Activated naive CD8-positive, alpha-beta T cell (primary cell): ENCODE results near the gene NINJ1.
"Not testable (repeated sequence)": the region's sequence is repeated elsewhere in the genome, so short reads cannot be mapped to it uniquely, and the experiment has no call there.

Experiments
- H3K27ac Mint-ChIP-seq: one replicate; pipeline ENCODE4 v1.8.0; 2021; ENCODE audit warnings: mixed read lengths
- H3K27me3 Mint-ChIP-seq: one replicate; pipeline ENCODE4 v1.8.0; 2021; ENCODE audit warnings: mixed read lengths
- H3K36me3 Mint-ChIP-seq: one replicate; pipeline ENCODE4 v1.8.0; 2021; ENCODE audit warnings: mixed read lengths
- H3K4me1 Mint-ChIP-seq: one replicate; pipeline ENCODE4 v1.8.0; 2021; ENCODE audit warnings: low read depth, mixed read lengths
- H3K4me3 Mint-ChIP-seq: one replicate; pipeline ENCODE4 v1.8.0; 2021; ENCODE audit warnings: mild to moderate bottlenecking, mixed read lengths
- H3K9me3 Mint-ChIP-seq: one replicate; pipeline ENCODE4 v1.8.0; 2021; ENCODE audit warnings: low read depth, mixed read lengths

The NINJ1 gene

DNA sequence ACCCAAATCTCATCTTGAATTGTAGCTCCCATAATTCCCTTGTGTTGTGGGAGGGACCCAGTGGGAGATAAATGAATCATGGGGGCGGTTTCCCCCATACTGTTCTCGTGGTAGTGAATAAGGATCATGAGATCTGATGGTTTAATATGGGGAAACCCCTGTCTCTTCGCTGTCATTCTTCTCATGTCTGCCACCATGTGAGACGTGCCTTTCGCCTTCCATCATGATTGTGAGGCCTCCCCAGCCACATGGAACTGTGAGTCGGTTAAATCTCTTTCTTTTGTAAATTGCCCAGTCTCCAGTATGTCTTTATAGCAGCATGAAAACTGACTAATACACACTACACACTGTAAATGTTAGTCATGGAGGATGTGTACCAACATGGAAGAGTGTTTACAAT lies 12.6 kb upstream of the NINJ1 start:
- H3K27me3 Mint-ChIP-seq = not testable (repeated sequence)
- peaks cover 10% of the 10 kb centered on the region for H3K9me3 Mint-ChIP-seq
- peak overlapping the region; percentile 90 for H3K27ac Mint-ChIP-seq
- H3K36me3 Mint-ChIP-seq = peaks cover 10% of the 10 kb centered on the region
- peak overlapping the region; percentile 56 for H3K4me3 Mint-ChIP-seq
- H3K4me1 Mint-ChIP-seq = peaks cover 62% of the 10 kb centered on the region

DNA sequence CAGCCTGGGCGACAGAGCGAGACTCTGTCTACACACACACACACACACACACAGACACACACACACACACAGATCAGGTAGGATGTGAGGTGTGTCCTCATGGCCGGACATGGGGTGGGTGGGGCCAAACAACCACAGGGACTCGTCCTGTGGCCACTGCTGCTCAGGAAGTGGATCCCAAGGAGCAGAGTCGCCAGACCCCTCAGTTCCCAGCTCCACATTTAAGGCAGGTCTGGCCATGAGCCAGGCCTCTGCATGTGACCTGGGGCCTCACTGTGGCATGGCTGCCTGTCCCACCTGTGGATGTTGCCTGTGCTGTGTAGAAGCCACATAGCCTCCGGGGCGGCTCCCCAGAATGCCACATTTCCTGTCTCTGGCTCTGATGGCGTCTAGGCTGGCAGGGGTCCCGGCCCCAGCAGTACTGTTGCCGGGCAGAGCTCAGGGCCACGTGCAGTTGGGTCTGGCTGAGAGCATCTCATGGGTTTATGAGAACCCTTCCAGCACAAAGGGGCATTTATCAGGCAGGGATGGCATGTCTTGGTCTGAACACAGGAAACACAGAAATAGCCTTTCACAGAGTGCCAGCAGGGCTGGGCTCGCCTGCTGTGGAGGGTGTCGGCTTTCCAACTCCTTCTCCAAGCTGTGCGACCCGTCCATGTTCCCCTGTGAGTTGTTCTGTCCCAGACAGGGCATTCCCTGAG lies 9.9 kb upstream of the NINJ1 start:
- Mint-ChIP-seq H3K9me3 (peaks cover 10% of the 10 kb centered on the region), H3K27ac (peak overlapping the region; percentile 88), H3K36me3 (peaks cover 10% of the 10 kb centered on the region), H3K4me1 (peaks cover 63% of the 10 kb centered on the region), H3K27me3 (no peaks in the 10 kb centered on the region), H3K4me3 (peak overlapping the region; percentile 52)

- H3K27ac Mint-ChIP-seq = no peak overlapping the region
- H3K4me3 Mint-ChIP-seq = no peak overlapping the region
- no peaks in the 10 kb centered on the region for H3K27me3 Mint-ChIP-seq
- H3K36me3 Mint-ChIP-seq = peaks cover 7% of the 10 kb centered on the region
- H3K9me3 Mint-ChIP-seq = peaks cover 9% of the 10 kb centered on the region
- peaks cover 59% of the 10 kb centered on the region for H3K4me1 Mint-ChIP-seq
These were observed 7.9 kb upstream of the NINJ1 start for GRCh38 chr9:93141771-93142483.

GRCh38 chr9:93139365-93140182 lies 5.5 kb upstream of the NINJ1 start:
- Mint-ChIP-seq H3K9me3 (no peaks in the 10 kb centered on the region), H3K4me3 (no peak overlapping the region), H3K4me1 (peaks cover 57% of the 10 kb centered on the region)

DNA sequence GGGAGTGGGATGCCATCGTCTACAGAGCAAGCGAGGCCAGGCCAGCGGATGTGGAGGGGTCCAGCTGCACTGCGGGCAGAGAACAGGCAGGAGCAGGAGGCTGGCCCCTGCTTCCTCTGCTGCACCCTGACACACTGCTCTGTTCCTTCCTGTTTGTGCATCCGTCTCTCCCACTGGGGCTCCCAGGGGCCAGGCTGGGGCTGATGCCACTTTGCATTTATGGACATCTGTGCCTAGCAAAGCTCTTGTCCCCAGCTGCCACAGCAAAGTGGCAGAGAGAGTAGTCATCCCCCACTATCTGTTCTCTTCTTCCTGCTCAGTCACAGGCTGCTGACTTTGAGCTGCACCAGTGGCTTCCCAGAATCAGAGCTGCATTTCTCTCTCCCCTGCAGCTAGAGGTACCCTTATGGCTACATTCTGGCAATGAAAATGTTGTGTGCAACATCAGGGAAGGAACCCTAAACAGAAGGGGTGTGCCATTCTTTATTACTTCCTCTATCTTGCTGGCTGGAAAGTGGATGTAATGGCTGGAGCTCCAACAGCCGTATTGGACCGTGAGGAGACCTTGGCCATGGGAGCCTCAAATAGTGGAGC lies 4.2 kb upstream of the NINJ1 start:
- Mint-ChIP-seq H3K4me1 (peaks cover 46% of the 10 kb centered on the region), H3K27me3 (no peaks in the 10 kb centered on the region), H3K4me3 (no peak overlapping the region), H3K27ac (peak overlapping the region; percentile 38), H3K36me3 (no peaks in the 10 kb centered on the region), H3K9me3 (no peaks in the 10 kb centered on the region)

More at GRCh38 chr9:93139365-93140182, 5.5 kb upstream of the NINJ1 start:
- no peak overlapping the region for H3K27ac Mint-ChIP-seq
- H3K27me3 Mint-ChIP-seq = no peaks in the 10 kb centered on the region
- H3K36me3 Mint-ChIP-seq = no peaks in the 10 kb centered on the region

GRCh38 chr9:93137362-93137761 lies 3.3 kb upstream of the NINJ1 start:
- no peaks in the 10 kb centered on the region for H3K9me3 Mint-ChIP-seq
- H3K27ac Mint-ChIP-seq = no peak overlapping the region
- no peaks in the 10 kb centered on the region for H3K27me3 Mint-ChIP-seq
- no peaks in the 10 kb centered on the region for H3K36me3 Mint-ChIP-seq
- H3K4me1 Mint-ChIP-seq = peaks cover 51% of the 10 kb centered on the region
- no peak overlapping the region for H3K4me3 Mint-ChIP-seq

GRCh38 chr9:93136011-93136440 lies 2.0 kb upstream of the NINJ1 start:
- Mint-ChIP-seq H3K9me3 (no peaks in the 10 kb centered on the region), H3K36me3 (no peaks in the 10 kb centered on the region), H3K4me3 (no peak overlapping the region), H3K4me1 (peaks cover 58% of the 10 kb centered on the region), H3K27me3 (no peaks in the 10 kb centered on the region), H3K27ac (no peak overlapping the region)

GRCh38 chr9:93134740-93135444 lies 841 bp upstream of the NINJ1 start:
- H3K27me3 Mint-ChIP-seq = no peaks in the 10 kb centered on the region
- H3K36me3 Mint-ChIP-seq = no peaks in the 10 kb centered on the region
- H3K27ac Mint-ChIP-seq = peak overlapping the region; percentile 91
- peaks cover 56% of the 10 kb centered on the region for H3K4me1 Mint-ChIP-seq
- H3K9me3 Mint-ChIP-seq = no peaks in the 10 kb centered on the region
- H3K4me3 Mint-ChIP-seq = peak overlapping the region; percentile 88

DNA sequence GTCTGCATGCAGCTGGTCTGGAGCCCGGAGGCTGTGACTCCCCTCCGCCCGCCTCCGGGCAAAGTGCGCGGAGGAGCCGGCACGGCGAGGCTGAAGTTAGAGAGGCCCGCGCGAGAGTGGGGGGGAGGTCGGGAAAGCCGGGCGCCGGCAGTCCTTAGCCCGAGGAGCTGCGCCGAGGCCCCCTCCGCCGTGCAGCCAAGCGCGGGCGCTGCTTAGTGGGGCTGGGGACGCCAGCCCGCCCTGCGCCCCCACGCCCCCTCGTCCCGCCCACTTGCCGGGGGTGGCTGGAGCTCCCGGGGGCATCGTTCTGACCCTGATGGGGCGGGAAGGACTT lies 403 bp downstream of the NINJ1 start:
- Mint-ChIP-seq H3K36me3 (no peaks in the 10 kb centered on the region), H3K9me3 (no peaks in the 10 kb centered on the region), H3K4me1 (peaks cover 59% of the 10 kb centered on the region), H3K27me3 (no peaks in the 10 kb centered on the region), H3K27ac (peak overlapping the region; percentile 92), H3K4me3 (peak overlapping the region; percentile 92)

DNA sequence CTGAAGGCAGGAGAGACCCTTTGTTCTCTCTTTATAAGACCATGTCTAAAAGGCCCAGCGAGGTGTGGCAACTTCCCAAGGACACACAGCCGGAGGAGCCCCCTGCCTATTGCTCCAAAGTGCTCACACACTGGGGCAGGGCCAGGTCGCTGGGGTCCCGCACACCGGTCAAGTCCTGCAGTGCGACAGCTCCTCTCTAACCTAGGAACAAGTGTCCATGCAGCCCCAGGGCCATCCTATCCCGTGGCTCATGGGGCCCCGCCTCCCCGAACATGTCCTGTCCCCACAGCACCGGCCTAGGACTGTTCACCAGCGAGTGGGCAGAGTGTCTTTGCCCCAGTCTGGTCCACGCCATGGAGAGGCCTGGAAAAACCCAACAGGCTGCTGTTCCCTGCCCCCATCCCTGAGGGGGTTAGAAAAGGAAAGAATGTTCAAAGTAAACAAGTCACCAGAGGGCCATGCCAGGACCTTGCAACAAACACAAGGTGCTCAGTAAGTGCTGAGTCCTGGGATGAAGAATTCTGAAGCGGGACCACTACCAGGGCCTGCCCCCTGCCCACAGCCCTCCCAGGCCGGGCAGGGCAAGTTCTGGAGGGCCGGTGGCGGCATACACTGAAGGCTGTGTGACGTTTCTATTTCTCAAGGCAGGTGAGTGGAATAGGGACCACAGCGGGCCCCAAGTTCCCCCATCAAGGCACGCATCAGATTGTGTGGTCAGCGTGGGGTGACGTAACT lies 938 bp downstream of the NINJ1 start:
- Mint-ChIP-seq H3K36me3 (no peaks in the 10 kb centered on the region), H3K27ac (peak overlapping the region; percentile 92), H3K27me3 (no peaks in the 10 kb centered on the region), H3K9me3 (no peaks in the 10 kb centered on the region), H3K4me3 (peak overlapping the region; percentile 92), H3K4me1 (peaks cover 59% of the 10 kb centered on the region)

DNA sequence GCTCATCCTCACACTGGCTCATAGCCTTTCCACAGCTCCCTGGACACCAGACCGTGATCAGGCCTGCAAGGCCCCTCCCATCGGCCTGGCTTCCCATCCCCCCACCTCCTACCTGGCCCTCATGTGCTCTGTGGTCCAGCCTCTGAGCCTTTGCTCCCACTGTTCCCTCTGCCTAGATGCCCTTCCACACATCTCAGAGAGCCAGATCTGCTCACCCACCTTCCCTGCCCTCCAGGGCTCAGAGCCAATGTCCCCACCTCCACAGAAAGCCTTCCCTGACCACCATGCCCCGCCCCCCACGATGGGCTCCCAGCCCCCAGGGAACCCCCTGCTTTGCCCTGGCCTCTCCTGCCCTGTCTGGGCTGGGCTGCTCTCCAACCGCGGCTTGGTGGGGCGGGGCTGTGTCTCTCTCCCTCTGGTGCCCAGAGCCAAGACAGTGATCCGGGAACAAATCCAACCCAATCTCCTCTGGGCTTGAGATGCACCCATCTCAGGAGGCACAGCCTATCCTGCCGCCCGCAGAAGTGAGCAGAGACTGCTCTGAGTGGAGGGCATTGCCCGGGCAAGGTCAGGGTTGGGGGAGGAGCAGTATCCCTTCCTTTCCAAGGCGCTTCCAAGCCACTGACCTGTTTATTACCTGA lies 1.6 kb downstream of the NINJ1 start:
- peak overlapping the region; percentile 92 for H3K4me3 Mint-ChIP-seq
- no peaks in the 10 kb centered on the region for H3K9me3 Mint-ChIP-seq
- peaks cover 59% of the 10 kb centered on the region for H3K4me1 Mint-ChIP-seq
- H3K36me3 Mint-ChIP-seq = no peaks in the 10 kb centered on the region
- H3K27me3 Mint-ChIP-seq = no peaks in the 10 kb centered on the region
- peak overlapping the region; percentile 92 for H3K27ac Mint-ChIP-seq

DNA sequence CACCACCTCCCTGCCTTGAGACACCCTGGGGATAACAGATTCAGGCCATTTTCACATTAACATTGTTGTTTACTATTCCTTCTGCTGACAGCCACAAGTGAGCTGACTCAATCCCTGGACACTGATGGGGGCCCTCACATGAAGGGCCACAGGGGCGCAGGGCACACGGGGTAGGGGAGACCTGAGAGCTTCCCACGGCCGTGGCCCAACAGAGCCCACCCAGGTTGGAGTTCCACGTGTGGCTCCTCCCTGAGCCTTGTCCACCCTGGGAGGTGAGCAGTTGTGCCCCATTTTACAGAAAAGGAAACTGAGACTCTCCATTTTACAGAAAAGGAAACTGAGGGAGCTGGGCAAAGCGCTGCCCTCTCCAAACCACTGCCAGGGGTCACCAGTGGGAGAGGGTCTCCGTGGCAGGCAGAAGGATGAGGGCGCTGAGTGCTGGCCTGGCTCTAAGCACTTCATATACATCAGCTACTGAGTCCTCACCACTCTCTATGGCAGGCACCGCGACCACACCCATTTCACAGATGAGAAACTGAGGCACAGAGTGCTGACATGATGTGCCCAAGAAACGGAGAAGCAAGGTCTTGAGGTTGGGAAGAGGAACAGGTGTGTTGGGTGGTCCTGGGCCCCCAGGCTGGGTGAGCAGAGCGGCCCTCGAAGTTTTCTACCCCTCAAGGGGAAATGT lies 2.3 kb downstream of the NINJ1 start:
- no peaks in the 10 kb centered on the region for H3K27me3 Mint-ChIP-seq
- H3K4me3 Mint-ChIP-seq = peak overlapping the region; percentile 92
- no peaks in the 10 kb centered on the region for H3K36me3 Mint-ChIP-seq
- peaks cover 64% of the 10 kb centered on the region for H3K4me1 Mint-ChIP-seq
- H3K27ac Mint-ChIP-seq = peak overlapping the region; percentile 55
- no peaks in the 10 kb centered on the region for H3K9me3 Mint-ChIP-seq

DNA sequence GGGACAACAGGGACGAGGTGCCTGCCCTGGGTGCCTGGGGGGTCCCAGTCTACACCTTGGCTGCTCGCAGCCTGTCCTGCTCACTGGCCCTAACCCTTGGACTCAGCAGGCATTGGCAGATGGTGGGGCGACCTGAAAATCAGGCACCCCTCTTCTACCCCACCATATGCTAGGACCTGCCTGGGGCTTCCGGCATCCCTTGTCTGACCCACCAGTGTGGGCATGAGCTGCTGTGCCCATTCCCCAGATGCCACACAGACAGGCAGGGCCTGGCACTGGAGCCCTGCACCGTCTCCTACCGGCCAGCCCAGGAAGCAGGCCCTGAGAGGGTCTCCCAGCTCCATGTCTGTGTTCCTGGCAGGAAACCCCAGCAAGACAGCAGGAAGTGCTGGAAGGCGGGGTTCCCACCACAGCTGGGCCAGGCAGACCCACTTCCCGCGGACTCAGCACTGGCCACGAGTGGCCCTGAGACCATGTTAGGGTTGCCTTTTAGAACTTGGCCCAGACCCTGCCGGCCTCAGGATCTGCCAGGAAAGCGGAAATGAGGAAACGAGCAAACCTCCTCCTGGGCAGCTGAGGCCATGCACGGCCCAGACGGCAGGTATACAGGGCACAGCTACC lies 3.1 kb downstream of the NINJ1 start:
- Mint-ChIP-seq H3K27ac (no peak overlapping the region), H3K27me3 (no peaks in the 10 kb centered on the region), H3K4me3 (peak overlapping the region; percentile 92), H3K9me3 (no peaks in the 10 kb centered on the region), H3K4me1 (peaks cover 67% of the 10 kb centered on the region), H3K36me3 (no peaks in the 10 kb centered on the region)
